SJCRH30 (cell line): ENCODE measurements around the gene AGPAT4. TPM values are rescaled to one million over a fixed set of nuclear protein-coding genes. Genes with fewer than 3 reads are reported as not detected.
"Not testable (repeated sequence)": the region's sequence is repeated elsewhere in the genome, so short reads cannot be mapped to it uniquely, and the experiment has no call there.

Experiments used
- DNase-seq, 2 experiments: peaks; one replicate each; pipeline ENCODE4 v3.0.0-alpha.2; 2015 to 2020
- H3K27ac ChIP-seq: fragments of 250-450 bp; sonication (Bioruptor Pico); 2 replicates; pipeline ENCODE4 v1.5.1; 2020; ENCODE audit warnings: mild to moderate bottlenecking, moderate library complexity
- H3K27me3 ChIP-seq: fragments of 250-450 bp; sonication (Bioruptor Pico); 2 replicates; pipeline ENCODE4 v1.5.1; 2020; ENCODE audit warnings: mild to moderate bottlenecking, moderate library complexity
- H3K36me3 ChIP-seq: fragments of 250-450 bp; sonication (Bioruptor Pico); 2 replicates; pipeline ENCODE4 v1.5.1; 2020; ENCODE audit warnings: mild to moderate bottlenecking, moderate library complexity
- H3K4me1 ChIP-seq: fragments of 250-450 bp; sonication (Bioruptor Pico); 2 replicates; pipeline ENCODE4 v1.5.1; 2020; ENCODE audit warnings: mild to moderate bottlenecking, moderate library complexity
- H3K4me3 ChIP-seq: fragments of 250-450 bp; sonication (Bioruptor Pico); 2 replicates; pipeline ENCODE4 v1.5.1; 2020; ENCODE audit warnings: mild to moderate bottlenecking, moderate library complexity
- H3K9me3 ChIP-seq: fragments of 250-450 bp; sonication (Bioruptor Pico); replicated peaks from 2 replicates; pipeline ENCODE4 v1.5.1; 2020; ENCODE audit warnings: mild to moderate bottlenecking, moderate library complexity
- total RNA-seq: library from RNA; depleted of rRNA; stranded (reverse); fragments of >200 nt; shearing (Covaris generic); gene quantifications from 2 replicates; pipeline ENCODE4 v1.2.3, GENCODE V29; 2014; rRNA removed

Gene AGPAT4, protein sequence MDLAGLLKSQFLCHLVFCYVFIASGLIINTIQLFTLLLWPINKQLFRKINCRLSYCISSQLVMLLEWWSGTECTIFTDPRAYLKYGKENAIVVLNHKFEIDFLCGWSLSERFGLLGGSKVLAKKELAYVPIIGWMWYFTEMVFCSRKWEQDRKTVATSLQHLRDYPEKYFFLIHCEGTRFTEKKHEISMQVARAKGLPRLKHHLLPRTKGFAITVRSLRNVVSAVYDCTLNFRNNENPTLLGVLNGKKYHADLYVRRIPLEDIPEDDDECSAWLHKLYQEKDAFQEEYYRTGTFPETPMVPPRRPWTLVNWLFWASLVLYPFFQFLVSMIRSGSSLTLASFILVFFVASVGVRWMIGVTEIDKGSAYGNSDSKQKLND
- 13.2 and 16.7 TPM in 2 replicates for total RNA-seq

DNA sequence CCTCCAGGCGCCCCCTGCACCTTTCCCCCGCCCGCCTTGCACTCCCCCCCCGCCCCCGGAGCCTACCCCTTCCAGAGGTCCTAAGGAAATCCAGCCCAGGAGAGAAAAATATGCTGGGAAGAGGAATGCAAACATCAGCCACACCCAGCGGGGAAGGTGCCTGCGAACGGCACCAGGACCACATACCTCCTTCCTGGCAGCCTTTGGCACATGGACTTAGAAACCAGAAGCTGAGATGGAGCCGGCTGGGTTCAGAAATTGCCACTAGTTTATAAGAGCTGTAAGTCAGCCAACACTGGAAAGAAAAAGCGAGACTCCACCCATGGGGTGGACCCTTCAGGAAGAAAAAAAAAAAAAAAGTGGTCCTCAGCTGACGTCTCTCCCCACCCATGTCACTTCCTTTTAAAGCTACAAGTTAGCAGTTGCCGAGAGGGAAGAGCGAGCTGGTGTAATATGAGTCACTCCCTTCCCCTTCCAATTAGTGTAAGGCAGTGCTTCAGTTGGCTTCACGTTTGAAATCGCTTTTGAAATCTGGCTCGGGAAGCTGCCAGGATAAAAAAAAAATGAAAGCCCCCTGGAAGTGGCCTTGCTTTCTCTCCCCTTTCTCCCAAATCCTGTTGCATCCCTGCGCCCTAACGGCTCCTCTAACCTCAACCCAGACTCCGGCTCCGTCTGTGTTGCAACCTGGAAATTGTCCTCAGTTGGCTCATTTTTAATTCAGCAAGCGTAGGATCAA, at the start of gene AGPAT4:
Gene AGPAT4, minus strand, starts transcription at position 310 of the 736 bp plus-strand sequence. CDS start 41,848 bp downstream, outside the sequence.
- Histone ChIP-seq H3K4me1 (peaks cover 3% of the 10 kb centered on the region; the same call in 1 of the 2 replicates), H3K4me3 (peak within 1 kb of the TSS; percentile 68), H3K9me3 (no peaks in the 10 kb centered on the region), H3K36me3 (no peaks in the 10 kb centered on the region), H3K27me3 (no peaks in the 10 kb centered on the region), H3K27ac (peak within 1 kb of the TSS; percentile 47)
- DNase-seq, result peak; percentile 89 to 97

DNA sequence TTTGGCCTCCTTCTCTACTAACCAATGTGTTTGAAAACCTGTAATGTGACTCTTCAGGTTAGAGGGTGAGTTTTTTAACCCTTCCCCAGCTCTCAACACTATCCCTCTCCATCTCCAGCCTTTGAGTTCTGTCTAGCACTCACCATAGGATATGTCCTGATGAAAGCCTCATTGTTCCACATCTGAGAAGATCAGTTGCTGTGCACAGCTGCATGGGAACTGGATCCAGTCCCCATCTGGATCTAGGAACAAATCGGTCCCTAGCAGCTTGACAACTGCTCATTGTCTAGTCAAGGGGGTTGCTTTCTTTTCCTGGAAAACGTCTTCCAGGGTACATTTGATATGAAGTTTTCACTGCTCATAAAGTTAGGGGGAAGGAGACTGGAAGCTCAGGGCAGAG, 45.4 kb upstream of the AGPAT4 start:
- Histone ChIP-seq H3K27me3 (no peaks in the 10 kb centered on the region), H3K9me3 (no peaks in the 10 kb centered on the region), H3K4me1 (peaks cover 8% of the 10 kb centered on the region), H3K27ac (peak overlapping the region; percentile 19), H3K36me3 (no peaks in the 10 kb centered on the region), H3K4me3 (no peak overlapping the region)
- DNase-seq, result peak; percentile 58 to 90

GRCh38 chr6:161318456-161318855, 44.6 kb upstream of the AGPAT4 start:
- DNase-seq, result peak; percentile 44 to 82
- Histone ChIP-seq H3K27ac (peak overlapping the region; percentile 19), H3K27me3 (no peaks in the 10 kb centered on the region), H3K36me3 (no peaks in the 10 kb centered on the region), H3K4me3 (peak overlapping the region; percentile 2; the same call in 1 of the 2 replicates), H3K9me3 (no peaks in the 10 kb centered on the region), H3K4me1 (peaks cover 8% of the 10 kb centered on the region)

GRCh38 chr6:161316531-161316930, 42.7 kb upstream of the AGPAT4 start:
- Histone ChIP-seq H3K9me3 (no peaks in the 10 kb centered on the region), H3K4me1 (peaks cover 8% of the 10 kb centered on the region)
- DNase-seq, result no peak

GRCh38 chr6:161315246-161315917, 41.5 kb upstream of the AGPAT4 start:
- H3K27ac ChIP-seq, H3K36me3 ChIP-seq, H3K4me1 ChIP-seq, H3K9me3 ChIP-seq, DNase-seq, H3K4me3 ChIP-seq, H3K27me3 ChIP-seq: not testable (repeated sequence)

More at GRCh38 chr6:161316531-161316930, 42.7 kb upstream of the AGPAT4 start:
- H3K27me3 ChIP-seq, result no peaks in the 10 kb centered on the region
- H3K36me3 ChIP-seq, result no peaks in the 10 kb centered on the region
- no peak overlapping the region for H3K4me3 ChIP-seq
- H3K27ac ChIP-seq, result no peak overlapping the region

DNA sequence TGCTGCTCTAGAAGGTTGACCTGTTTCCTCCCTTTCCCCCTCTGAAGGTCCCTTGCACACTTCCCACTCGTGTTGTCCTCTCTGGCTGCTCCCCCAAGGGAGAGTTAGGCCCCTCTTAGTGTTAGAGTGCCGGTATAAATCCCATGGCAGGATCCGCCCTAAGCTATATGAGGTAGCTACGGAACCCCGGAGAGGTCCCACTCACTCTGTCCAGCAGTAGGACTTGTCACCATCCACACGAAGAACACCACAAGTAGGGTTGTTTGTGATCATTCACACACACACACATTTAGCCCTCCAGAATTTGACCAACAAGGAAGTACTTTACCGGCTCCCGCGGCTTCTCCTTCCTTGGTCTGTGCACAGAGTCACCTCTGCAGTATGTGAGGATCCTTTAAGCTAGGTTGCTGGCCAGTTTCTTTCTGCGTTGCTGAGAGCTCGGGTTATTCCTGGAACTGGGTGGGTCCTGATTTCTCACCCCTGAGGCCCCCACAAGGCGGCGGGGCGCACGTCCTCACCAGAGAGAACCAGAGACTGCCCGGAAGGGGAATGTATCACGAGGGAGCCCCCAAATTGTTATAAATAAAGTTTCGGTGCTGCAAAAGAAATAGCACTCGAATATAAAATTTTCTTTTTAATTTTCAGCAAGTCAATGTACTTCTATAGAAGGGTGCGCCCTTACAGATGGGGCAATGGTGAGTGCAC, 40.8 kb upstream of the AGPAT4 start:
- not testable (repeated sequence) for H3K4me1 ChIP-seq, H3K27ac ChIP-seq, H3K27me3 ChIP-seq, H3K4me3 ChIP-seq, DNase-seq, H3K36me3 ChIP-seq, H3K9me3 ChIP-seq

DNA sequence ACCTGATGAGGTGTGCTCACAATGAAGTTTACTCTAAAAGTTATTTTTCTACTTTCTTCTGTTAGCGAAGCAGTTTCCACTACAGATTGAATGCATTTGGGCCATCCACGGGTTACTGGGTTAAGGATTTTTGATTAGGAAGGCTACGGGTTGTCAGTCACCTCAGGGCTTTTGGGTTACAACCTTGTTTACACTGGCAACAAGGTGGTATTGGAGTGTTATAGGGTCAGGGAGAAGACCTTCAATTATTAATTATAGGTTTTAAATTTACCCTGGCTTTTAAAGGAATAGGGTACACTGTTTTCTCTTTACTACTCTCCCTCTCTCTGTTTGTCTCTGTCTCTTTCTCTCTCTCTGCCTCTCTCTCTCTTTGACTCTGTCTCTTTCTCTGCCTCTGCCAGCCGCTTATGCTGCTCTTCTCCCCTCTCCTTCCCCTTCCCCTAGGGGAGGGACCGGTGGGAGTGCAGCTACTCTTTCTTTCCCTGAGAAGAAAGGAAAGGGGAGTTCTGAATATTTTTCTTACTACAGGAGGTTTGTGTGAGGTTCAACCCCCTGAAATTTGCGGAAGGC, 40.2 kb upstream of the AGPAT4 start:
- no peaks in the 10 kb centered on the region for H3K36me3 ChIP-seq

DNA sequence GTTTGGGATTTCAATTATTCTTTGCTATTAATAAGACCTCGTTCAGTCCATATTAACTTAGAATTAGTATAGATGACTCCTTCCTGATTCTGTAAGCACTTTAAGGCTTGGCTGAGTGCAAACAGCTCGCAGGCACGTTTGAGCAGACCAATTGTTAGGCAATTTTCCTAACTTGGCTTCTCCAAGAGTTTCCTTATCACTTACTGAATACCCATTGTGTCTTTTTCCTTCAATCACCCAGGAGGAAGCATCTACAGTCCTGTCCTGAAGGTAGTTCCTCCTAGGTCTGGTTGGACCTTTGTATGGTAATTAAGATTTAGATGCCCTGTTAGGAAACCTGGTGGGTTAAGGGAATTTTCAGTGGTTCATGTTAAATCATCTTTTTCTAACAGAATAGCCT, 39.6 kb upstream of the AGPAT4 start:
- H3K27ac ChIP-seq, H3K36me3 ChIP-seq, H3K4me1 ChIP-seq, H3K27me3 ChIP-seq, H3K9me3 ChIP-seq, DNase-seq, H3K4me3 ChIP-seq: not testable (repeated sequence)

More for the DNA sequence above, 40.2 kb upstream of the AGPAT4 start:
- Histone ChIP-seq H3K4me1 (peaks cover 5% of the 10 kb centered on the region), H3K27me3 (no peaks in the 10 kb centered on the region), H3K4me3 (no peak overlapping the region), H3K27ac (no peak overlapping the region), H3K9me3 (no peaks in the 10 kb centered on the region)
- no peak for DNase-seq

- H3K4me3 ChIP-seq, DNase-seq, H3K9me3 ChIP-seq, H3K36me3 ChIP-seq, H3K4me1 ChIP-seq, H3K27ac ChIP-seq, H3K27me3 ChIP-seq: not testable (repeated sequence)
Observed at GRCh38 chr6:161309774-161310173, 35.9 kb upstream of the AGPAT4 start.

DNA sequence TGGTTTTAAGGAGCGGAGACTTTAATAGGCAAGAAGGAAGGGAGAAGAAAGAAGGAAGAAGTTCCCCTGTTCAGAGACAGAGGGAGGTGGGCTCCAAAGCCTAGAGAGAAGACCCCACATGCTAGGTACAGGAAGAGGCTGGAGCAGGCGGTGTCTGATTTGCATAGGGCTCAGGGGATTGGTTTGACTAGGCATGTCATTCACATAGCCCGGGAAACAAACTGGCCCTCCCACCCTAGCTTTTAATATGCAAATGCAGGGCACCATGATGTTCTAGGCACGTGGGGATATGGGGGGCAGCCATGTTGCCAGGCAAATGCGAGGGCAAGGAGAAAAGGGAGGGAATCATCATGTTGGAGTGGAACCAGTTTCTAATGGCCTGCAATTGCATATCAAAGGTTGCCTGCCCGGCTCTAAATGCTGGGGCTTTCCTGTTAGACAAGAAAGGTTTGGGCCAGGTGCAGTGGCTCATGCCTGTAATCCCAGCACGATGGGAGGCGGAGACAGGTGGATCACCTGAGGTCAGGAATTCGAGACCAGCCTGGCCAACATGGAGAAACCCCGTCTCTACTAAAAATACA, 34.3 kb upstream of the AGPAT4 start:
- Histone ChIP-seq H3K9me3 (no peaks in the 10 kb centered on the region), H3K27me3 (no peaks in the 10 kb centered on the region), H3K4me3 (no peak overlapping the region), H3K27ac (no peak overlapping the region), H3K4me1 (no peaks in the 10 kb centered on the region), H3K36me3 (no peaks in the 10 kb centered on the region)
- no peak for DNase-seq

GRCh38 chr6:161305860-161306259, 32.0 kb upstream of the AGPAT4 start:
- no peak for DNase-seq
- Histone ChIP-seq H3K36me3 (no peaks in the 10 kb centered on the region), H3K9me3 (no peaks in the 10 kb centered on the region), H3K27me3 (no peaks in the 10 kb centered on the region), H3K4me3 (no peak overlapping the region), H3K4me1 (no peaks in the 10 kb centered on the region), H3K27ac (no peak overlapping the region)

DNA sequence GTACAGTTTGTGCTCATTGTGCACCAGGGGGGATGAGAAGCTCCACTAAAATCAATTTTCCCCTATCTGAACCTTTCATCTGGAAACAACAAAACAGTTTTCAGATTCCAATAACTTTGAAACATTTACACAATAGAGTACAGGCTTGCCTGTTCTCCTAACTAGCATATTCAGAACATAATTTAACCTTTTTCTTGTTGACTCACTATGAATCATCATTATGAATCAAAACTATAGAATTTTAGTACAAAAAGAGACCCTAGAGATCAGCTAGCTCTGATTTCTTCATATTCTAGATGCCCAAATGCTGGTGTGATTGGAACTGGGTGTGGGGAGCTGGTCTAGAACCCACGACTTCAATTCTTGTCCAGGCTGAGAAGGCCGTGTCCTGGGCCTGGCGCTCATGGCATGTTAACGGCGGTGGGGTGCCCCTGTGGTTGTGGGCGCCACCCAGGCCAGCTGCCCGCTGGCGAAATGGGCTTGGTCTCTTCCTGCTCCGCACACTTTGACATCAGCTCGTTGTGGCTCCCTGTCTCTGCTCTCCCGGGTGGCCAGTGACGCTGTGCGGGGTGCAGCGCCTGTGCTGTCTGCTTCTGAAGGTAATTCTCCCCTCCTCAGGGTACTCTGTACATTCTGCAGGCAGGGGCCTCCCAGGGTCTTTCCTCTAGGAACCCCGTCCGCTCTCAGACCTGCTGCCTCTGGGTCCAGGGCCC, 29.9 kb upstream of the AGPAT4 start:
- H3K27me3 ChIP-seq, result no peaks in the 10 kb centered on the region
- no peaks in the 10 kb centered on the region for H3K9me3 ChIP-seq
- H3K27ac ChIP-seq, result no peak overlapping the region
- DNase-seq, result no peak
- no peaks in the 10 kb centered on the region for H3K36me3 ChIP-seq
- no peak overlapping the region for H3K4me3 ChIP-seq
- H3K4me1 ChIP-seq, result no peaks in the 10 kb centered on the region

GRCh38 chr6:161302949-161303348, 29.1 kb upstream of the AGPAT4 start:
- no peaks in the 10 kb centered on the region for H3K36me3 ChIP-seq
- no peak overlapping the region for H3K27ac ChIP-seq
- no peaks in the 10 kb centered on the region for H3K9me3 ChIP-seq
- no peaks in the 10 kb centered on the region for H3K4me1 ChIP-seq
- no peak for DNase-seq
- H3K27me3 ChIP-seq, result no peaks in the 10 kb centered on the region
- no peak overlapping the region for H3K4me3 ChIP-seq
